Choroid plexus epithelial cell (primary cell): ENCODE measurements around the gene FMN1.

Experiments used
- DNase-seq: peaks from one replicate; pipeline ENCODE4 v3.0.0-alpha.2; 2010; ENCODE audit warnings: low read depth
- H3K4me3 ChIP-seq: 2 replicates; pipeline ENCODE4 v1.5.1; 2011; ENCODE audit warnings: low read depth, mild to moderate bottlenecking, control low read depth, low read length, moderate library complexity
- TF ChIP-seq, protein P1 (sequence below): conservative IDR thresholded peaks from 2 replicates; pipeline ENCODE4 v1.5.1; 2011; ENCODE audit warnings: low read depth, mild to moderate bottlenecking, control low read depth, inconsistent platforms, low read length, moderate library complexity

FMN1 gene

DNA sequence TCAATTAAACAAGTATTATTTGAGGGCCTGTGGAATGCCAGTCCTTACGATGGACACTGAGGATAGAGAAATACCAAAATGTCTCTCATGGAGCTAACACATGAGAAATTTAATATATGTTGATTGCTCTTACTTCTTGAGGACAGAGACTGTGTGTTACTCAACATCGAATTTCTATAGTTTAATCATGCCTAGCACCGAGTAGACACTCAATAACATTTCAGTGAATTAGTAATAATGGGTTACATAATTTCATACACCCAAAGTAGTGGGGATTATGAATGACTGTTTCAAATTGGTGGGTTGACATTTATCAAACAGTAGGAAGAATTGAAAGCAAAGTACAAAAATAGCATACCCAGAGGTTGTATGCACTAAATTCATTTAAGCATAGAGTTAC lies 11.2 kb downstream of the FMN1 start:
- DNase-seq, result no peak
- no peak overlapping the region for H3K4me3 ChIP-seq
- TF ChIP-seq, protein P1, sequence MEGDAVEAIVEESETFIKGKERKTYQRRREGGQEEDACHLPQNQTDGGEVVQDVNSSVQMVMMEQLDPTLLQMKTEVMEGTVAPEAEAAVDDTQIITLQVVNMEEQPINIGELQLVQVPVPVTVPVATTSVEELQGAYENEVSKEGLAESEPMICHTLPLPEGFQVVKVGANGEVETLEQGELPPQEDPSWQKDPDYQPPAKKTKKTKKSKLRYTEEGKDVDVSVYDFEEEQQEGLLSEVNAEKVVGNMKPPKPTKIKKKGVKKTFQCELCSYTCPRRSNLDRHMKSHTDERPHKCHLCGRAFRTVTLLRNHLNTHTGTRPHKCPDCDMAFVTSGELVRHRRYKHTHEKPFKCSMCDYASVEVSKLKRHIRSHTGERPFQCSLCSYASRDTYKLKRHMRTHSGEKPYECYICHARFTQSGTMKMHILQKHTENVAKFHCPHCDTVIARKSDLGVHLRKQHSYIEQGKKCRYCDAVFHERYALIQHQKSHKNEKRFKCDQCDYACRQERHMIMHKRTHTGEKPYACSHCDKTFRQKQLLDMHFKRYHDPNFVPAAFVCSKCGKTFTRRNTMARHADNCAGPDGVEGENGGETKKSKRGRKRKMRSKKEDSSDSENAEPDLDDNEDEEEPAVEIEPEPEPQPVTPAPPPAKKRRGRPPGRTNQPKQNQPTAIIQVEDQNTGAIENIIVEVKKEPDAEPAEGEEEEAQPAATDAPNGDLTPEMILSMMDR, result no peak

DNA sequence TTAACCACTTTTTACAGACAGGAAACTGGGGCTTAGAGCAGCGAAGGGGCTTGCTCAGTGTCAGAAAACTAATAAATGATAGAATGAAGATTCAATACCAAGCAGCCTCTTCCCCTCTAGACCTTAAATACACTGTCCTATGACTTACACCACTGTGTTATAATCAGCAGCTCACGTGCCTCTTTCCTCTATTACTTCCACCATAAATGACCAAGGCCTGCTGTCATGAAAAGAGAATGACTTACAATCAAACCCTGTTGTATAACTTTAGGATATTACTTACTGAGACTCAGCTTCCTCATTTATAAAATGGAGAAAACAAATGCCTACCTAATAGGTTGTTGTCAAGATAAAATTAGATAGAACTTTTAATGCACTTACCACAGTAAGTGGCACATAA lies 11.6 kb downstream of the FMN1 start:
- no peak overlapping the region for H3K4me3 ChIP-seq
- TF ChIP-seq, protein P1, result no peak
- DNase-seq, result no peak

DNA sequence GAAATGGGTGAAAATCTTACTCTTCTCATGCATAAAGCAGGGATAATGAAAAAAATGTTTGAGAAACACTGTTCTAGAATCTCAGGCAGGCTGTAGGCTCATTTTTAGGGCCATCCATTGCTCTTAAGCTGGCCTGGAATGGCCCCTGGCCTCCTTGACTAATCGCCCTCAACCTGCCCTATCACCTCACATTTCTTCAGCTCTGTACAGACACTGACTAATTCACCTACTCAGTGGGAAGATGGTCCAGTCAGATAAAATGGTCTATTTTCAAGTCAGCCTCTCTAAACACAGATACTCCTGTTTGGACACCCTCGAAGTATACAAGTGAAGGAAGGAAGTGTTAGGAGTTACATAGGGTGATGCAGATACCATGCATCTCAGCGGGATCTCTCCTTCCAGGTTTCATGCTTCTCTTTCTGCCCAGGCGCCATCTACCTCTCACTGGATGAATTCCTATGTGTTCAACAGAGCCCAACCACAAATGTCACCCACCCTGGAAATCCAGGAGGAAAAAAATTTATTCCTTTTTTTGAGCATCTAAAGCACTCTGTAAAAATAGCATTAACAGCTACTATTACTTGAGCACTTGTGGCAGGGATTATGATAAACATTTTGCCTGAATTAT lies 12.1 kb downstream of the FMN1 start:
- no peak overlapping the region for H3K4me3 ChIP-seq
- DNase-seq, result no peak
- TF ChIP-seq, protein P1, result no peak

DNA sequence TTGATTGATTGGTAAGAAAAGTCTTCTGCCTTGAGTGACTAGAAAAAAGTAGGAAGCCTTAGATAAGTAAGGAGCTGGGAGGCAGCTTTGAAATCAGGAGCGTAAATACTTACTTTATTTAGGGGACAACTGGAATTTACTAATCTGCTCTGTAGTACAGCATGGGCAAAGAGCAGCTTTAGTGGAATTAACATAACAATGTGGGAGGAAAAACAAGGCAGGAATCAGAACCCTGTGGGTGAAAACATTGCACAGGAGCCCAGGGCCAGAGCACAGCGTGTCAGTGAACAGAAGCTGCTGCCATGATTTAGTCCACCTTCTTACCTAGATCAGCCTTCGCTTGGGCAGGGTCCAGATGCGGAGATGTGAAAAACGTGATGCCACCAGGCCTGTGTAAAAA lies 14.6 kb downstream of the FMN1 start:
- H3K4me3 ChIP-seq, result no peak overlapping the region
- no peak for DNase-seq
- TF ChIP-seq, protein P1, result no peak

DNA sequence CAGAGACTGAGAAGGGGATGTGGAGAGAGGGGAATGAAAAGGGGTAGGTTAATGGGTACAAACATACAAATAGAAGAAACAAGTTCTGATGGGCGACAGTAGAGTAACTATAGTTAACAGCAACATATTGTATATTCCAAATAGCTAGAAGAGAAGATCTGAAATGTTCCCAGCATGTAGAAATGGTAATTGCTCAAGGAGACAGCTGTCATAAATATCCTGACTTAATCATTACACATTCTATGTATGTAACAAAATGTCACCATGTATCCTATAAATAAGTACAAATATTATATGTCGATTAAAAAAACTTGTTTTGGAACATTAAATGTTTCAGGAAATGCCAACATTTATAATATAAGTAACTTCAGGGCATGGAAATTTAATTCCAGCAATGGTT lies 23.3 kb downstream of the FMN1 start:
- no peak overlapping the region for H3K4me3 ChIP-seq
- DNase-seq, result no peak
- TF ChIP-seq, protein P1, result no peak

DNA sequence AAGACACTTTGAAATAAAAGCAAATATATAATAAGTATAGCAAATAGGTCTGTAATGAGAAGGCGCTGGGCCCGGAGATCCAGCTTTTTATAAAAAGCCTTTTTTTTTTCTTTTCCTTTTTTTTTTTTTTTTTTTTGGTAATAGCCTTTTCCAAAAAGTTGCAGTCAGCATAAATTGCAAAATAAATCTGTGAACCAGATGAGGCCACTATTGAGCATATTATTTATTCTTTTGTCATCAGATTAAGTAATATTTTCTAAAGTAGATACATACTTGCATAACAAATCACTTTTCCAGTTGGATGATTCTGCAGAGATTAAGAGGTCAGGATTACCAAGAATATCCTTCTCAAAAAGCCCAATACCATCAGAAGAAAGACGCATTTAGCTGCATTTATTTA lies 24.9 kb downstream of the FMN1 start:
- TF ChIP-seq, protein P1, result no peak
- no peak for DNase-seq

DNA sequence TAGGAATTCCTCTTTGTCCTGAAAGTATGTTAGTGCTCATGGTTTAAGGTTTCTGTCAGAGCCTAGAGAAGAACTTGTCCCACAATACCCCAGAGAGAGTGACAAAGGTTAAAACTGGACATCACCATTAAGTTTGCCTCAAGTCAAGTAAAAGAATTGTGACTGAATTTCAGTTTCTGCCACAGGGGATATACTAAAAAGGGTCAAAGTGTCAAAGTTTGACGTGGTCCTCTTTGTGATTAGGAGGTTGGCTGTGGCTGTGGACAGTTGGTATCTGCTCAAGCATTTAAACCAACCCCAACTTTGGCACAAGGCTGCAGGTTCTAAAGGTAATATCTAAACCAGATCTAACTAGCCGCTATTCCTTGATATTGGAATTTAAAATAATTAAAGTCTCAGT lies 26.1 kb downstream of the FMN1 start:
- no peak overlapping the region for H3K4me3 ChIP-seq
- TF ChIP-seq, protein P1, result no peak
- DNase-seq, result no peak

More for the DNA sequence above, 24.9 kb downstream of the FMN1 start:
- H3K4me3 ChIP-seq, result no peak overlapping the region
